Ovary (tissue), 9 donors: Measurements from ENCODE around the gene PLXNA4. TPM values are rescaled to one million over a fixed set of nuclear protein-coding genes. Genes with fewer than 3 reads are reported as not detected.

Experiments used
- DNase-seq, 5 donors: peaks; one replicate each; pipeline ENCODE4 v3.0.0-alpha.2; 2019 to 2020
- H3K27ac ChIP-seq, 2 donors: fragments of 200-600 bp; one replicate each; pipeline versions ENCODE4 v1.5.1 to v1.8.0; 2019 to 2022
- H3K27me3 ChIP-seq: fragments of 200-600 bp; one replicate; pipeline ENCODE4 v1.8.0; 2022
- H3K36me3 ChIP-seq: fragments of 200-600 bp; sonication (generic); one replicate; pipeline ENCODE4 v1.5.1; 2019
- H3K4me1 ChIP-seq: one replicate; pipeline ENCODE4 v1.8.1; 2013; ENCODE audit warnings: mild to moderate bottlenecking, moderate library complexity; ENCODE audit not compliant: insufficient read depth
- H3K4me3 ChIP-seq: fragments of 200-600 bp; sonication (generic); one replicate; pipeline ENCODE4 v1.5.1; 2017
- H3K9me3 ChIP-seq, 2 donors: fragments of 200-600 bp in 1 of 2; sonication (generic) in 1 of 2; one replicate each; pipeline versions ENCODE4 v1.5.1 to v1.8.1; 2013 to 2019; ENCODE audit warnings: mild to moderate bottlenecking in 1 of 2, moderate library complexity in 1 of 2
- CTCF ChIP-seq, 3 donors: fragments of 450-650 bp in 2 of 3; fragments of 200-600 bp in 1 of 3; IDR thresholded peaks; one replicate each; pipeline versions ENCODE4 v1.5.1 to v1.8.0; 2016 to 2022; ENCODE audit warnings: antibody characterized with exemption in 3 of 3, mild to moderate bottlenecking in 1 of 3
- EP300 ChIP-seq: sonication (generic); formaldehyde crosslinking; IDR thresholded peaks from one replicate; pipeline ENCODE4 v1.6.1; 2017; ENCODE audit warnings: antibody characterized with exemption
- POLR2A ChIP-seq: fragments of 450-650 bp; IDR thresholded peaks from one replicate; pipeline ENCODE4 v1.6.1; 2017; ENCODE audit warnings: antibody characterized with exemption, mild to moderate bottlenecking, moderate library complexity
- WGBS, 3 donors: extraction: QIAGEN DNeasy Blood & Tissue Kit in 1 of 3; methylation state at CpG; one replicate each; pipeline versions ENCODE4 v1.1.5 to v1.1.7; 2013 to 2017; 5-methylcytosine and 5-hydroxymethylcytosine counted together
- intact Hi-C, 4 donors: fragments of 100-400 bp; cut with DNase I; formaldehyde crosslinking; loops; one replicate each; pipeline versions ENCODE4 v1.11.0 to v1.15.1; 2022 to 2023
- polyA plus RNA-seq, 2 donors: library from polyadenylated mRNA; stranded (reverse); fragments of 200-250 nt in 1 of 2; fragments of 350-450 nt in 1 of 2; fragmentation: Illumina TruSeq in 1 of 2; extraction: RNeasy Lipid Tissue Mini Kit (QIAGEN cat#74804) in 1 of 2; gene quantifications; one replicate each; pipeline ENCODE4 v1.2.3, GENCODE V29; 2013 to 2014
- total RNA-seq, 7 donors: library from RNA; depleted of rRNA in 2 of 7; stranded (reverse); fragments of >200 nt in 2 of 7; fragmentation: NEBNext Ultra II Directional in 3 of 7; extraction: Animal tissue kit (Norgen Biotek cat#: 25700) in 3 of 7; gene quantifications; one replicate each; pipeline versions ENCODE4 v1.1.0 to v1.2.4, GENCODE V29; 2016 to 2023
- donor health status: DM: no; HTN: no; CAD: no; lungs with moderate emphysema.
- donor health status: DM: no; HTN: no; CAD: no.
- donor health status: Bipolar disorder and iron deficiency.
- donor health status: DM: yes; HTN: yes; CAD: no.
- donor health status: DM: no; HTN: no; CAD: no.
- donor health status: DM: yes; HTN: yes; CAD: no.

The PLXNA4 gene
- total and polyA plus RNA-seq, 9 donors: 5.1 to 39.9 (median 11.4) TPM

GRCh38 chr7:132399367-132399766 lies 176.9 kb downstream of the PLXNA4 start:
- no peak for DNase-seq
- whole genome bisulfite sequencing, 3 donors: 92 to 94% (median 93%) methylated on average over 4 of the region's 4 CpGs
- peaks cover 21% of the 10 kb centered on the region for H3K4me1 ChIP-seq
- H3K27me3 ChIP-seq: no peaks in the 10 kb centered on the region
- H3K36me3 ChIP-seq: no peaks in the 10 kb centered on the region
- no peak overlapping the region for H3K27ac ChIP-seq
- no peaks in the 10 kb centered on the region for H3K9me3 ChIP-seq
- TF ChIP-seq POLR2A: no peak
- TF ChIP-seq CTCF (IDR thresholded peaks at IDR 0.05): no peak
- no peak for TF ChIP-seq EP300
- intact Hi-C loops: no loop called here
- H3K4me3 ChIP-seq: no peak overlapping the region

GRCh38 chr7:132398253-132398925 lies 177.9 kb downstream of the PLXNA4 start:
- no peak for DNase-seq
- WGBS, 3 donors: 86 to 95% (median 93%) methylated on average over 14 of the region's 14 CpGs
- Histone ChIP-seq H3K4me1 (peaks cover 21% of the 10 kb centered on the region), H3K4me3 (no peak overlapping the region), H3K36me3 (no peaks in the 10 kb centered on the region), H3K27ac (no peak overlapping the region), H3K9me3 (no peaks in the 10 kb centered on the region), H3K27me3 (no peaks in the 10 kb centered on the region)
- intact Hi-C loops: no loop called here
- TF ChIP-seq CTCF (IDR thresholded peaks at IDR 0.05): no peak
- TF ChIP-seq EP300: no peak
- TF ChIP-seq POLR2A: no peak

DNA sequence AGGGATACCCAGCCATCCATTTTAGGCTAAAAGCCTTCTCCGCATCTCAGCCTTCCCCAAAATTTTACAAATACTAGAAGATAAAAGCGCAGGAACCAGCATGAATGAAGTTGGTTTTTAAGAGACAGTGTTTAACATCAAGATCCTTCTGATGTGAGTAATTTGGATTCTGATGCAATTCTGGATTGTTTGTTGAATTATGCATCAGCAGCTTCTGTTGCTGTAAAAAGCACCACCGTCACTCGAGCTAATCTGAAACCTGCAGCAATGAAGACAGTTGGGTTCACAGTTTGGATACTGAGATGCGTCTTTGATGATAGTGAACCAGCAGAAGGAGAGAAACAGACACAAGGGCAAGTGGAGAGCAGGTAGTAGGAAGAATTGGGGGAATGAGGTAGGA lies 179.2 kb downstream of the PLXNA4 start:
- DNase-seq: no peak
- Histone ChIP-seq H3K9me3 (no peaks in the 10 kb centered on the region), H3K4me1 (peaks cover 14% of the 10 kb centered on the region), H3K36me3 (no peaks in the 10 kb centered on the region), H3K27ac (no peak overlapping the region), H3K27me3 (no peaks in the 10 kb centered on the region), H3K4me3 (no peak overlapping the region)
- intact Hi-C loops: no loop called here
- WGBS, 3 donors: 88 to 94% (median 91%) methylated on average over 5 of the region's 5 CpGs
- TF ChIP-seq CTCF (IDR thresholded peaks at IDR 0.05): no peak
- no peak for TF ChIP-seq EP300
- no peak for TF ChIP-seq POLR2A

DNA sequence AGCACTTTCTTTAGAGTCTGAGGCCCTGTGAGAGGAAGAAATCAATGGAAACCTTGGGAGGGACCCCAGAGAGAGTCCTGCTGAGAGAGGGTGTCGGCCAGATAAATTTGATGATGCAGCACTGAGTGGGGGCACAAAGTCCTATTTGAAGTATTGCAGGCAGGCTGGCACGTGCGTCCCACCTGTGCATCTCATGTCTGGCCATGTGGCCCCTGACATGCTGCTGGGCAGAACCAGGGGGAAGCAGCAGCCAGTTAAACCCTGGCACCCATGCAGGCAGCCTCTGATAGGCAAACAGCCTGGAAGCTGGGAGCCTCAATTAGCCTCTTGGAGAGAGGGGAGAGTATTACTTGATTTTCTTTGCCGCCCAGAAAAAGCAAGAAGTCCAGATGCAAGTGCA lies 180.9 kb downstream of the PLXNA4 start:
- TF ChIP-seq CTCF (IDR thresholded peaks at IDR 0.05) (no peak), EP300 (no peak), POLR2A (no peak)
- H3K27ac ChIP-seq: no peak overlapping the region
- H3K36me3 ChIP-seq: no peaks in the 10 kb centered on the region
- no peak for DNase-seq
- no peaks in the 10 kb centered on the region for H3K9me3 ChIP-seq
- H3K4me3 ChIP-seq: no peak overlapping the region
- intact Hi-C loops: no loop called here
- H3K27me3 ChIP-seq: no peaks in the 10 kb centered on the region
- peaks cover 11% of the 10 kb centered on the region for H3K4me1 ChIP-seq
- WGBS, 3 donors: 94 to 96% (median 95%) methylated on average over 4 of the region's 4 CpGs
